GM12878 (cell line): ENCODE data around the gene SYNM. TPM values are rescaled to one million over a fixed set of nuclear protein-coding genes. Genes with fewer than 3 reads are reported as not detected.

Experiments
- ATAC-seq: fragments of 200-7000 bp; cut with Tn5 transposase; 3 replicates; pipeline ENCODE4 v1.9.1; 2020; ENCODE audit warnings: mild to moderate bottlenecking, moderate library complexity
- BruUV-seq: library from RNA; stranded (reverse); fragments of 400-500 nt; replicated peaks from 2 replicates; lab custom pipeline; 2021; lab: Mats Ljungman, UMichigan
- CTCF ChIA-PET: fragments of 300-600 bp; sonication (Branson Sonifier 250); formaldehyde crosslinking; extraction: SDS; loops from one replicate; lab custom pipeline; 2021; ENCODE audit warnings: inconsistent platforms; lab: Yijun Ruan, JAX
- POLR2A ChIA-PET: fragments of 350-600 bp; formaldehyde crosslinking; extraction: SDS; loops from one replicate; lab custom pipeline; 2021; ENCODE audit warnings: inconsistent platforms; lab: Charles Lee
- RAD21 ChIA-PET: fragments of 300-600 bp; sonication (Branson Sonifier 250); formaldehyde crosslinking; loops from one replicate; lab custom pipeline; 2023; ENCODE audit warnings: antibody characterized with exemption; ENCODE audit not compliant: unreplicated experiment; lab: Charles Lee
- SMC1A ChIA-PET: fragments of 300-600 bp; sonication (Branson Sonifier 250); formaldehyde crosslinking; loops from one replicate; lab custom pipeline; 2023; ENCODE audit not compliant: unreplicated experiment, uncharacterized antibody; lab: Charles Lee
- DNase-seq: peaks from one replicate; pipeline ENCODE4 v3.0.0-alpha.2; 2011; ENCODE audit warnings: low read depth, low spot score
- FAIRE-seq: peaks from 3 replicates; lab custom pipeline; 2011; peaks lifted over from hg19 to GRCh38; lab: Jason Lieb, UNC
- H2AFZ ChIP-seq: 2 replicates; pipeline ENCODE4 v1.6.0; 2011; ENCODE audit warnings: low read depth, low read length, control low read depth; ENCODE audit not compliant: control insufficient read depth
- H3K27ac ChIP-seq: 2 replicates; pipeline ENCODE4 v1.5.1; 2011; ENCODE audit warnings: control low read depth; ENCODE audit not compliant: control insufficient read depth, insufficient read depth
- H3K27me3 ChIP-seq, 2 experiments: replicated peaks in 1 of 2; 2 replicates each; pipeline versions ENCODE4 v1.6.0 to v1.6.1; 2011; ENCODE audit warnings: low read length in 1 of 2; ENCODE audit not compliant: control insufficient read depth in 2 of 2, insufficient read depth in 2 of 2
- H3K36me3 ChIP-seq, 2 experiments: 2 replicates each; pipeline ENCODE4 v1.5.1; 2011; ENCODE audit warnings: low read length in 1 of 2; ENCODE audit not compliant: control insufficient read depth in 2 of 2, insufficient read depth in 2 of 2
- H3K4me1 ChIP-seq: 2 replicates; pipeline ENCODE4 v1.6.1; 2011; ENCODE audit warnings: mild to moderate bottlenecking, low read length, moderate library complexity, mixed read lengths; ENCODE audit not compliant: control insufficient read depth, insufficient read depth
- H3K4me2 ChIP-seq: 2 replicates; pipeline ENCODE4 v1.6.0; 2011; ENCODE audit warnings: control low read depth; ENCODE audit not compliant: control insufficient read depth, insufficient read depth
- H3K4me3 ChIP-seq: fragments of 200-600 bp; sonication (generic); 2 replicates; pipeline ENCODE4 v1.5.1; 2016
- H3K79me2 ChIP-seq: 2 replicates; pipeline ENCODE4 v1.6.0; 2011; ENCODE audit warnings: low read length; ENCODE audit not compliant: control insufficient read depth, insufficient read depth
- H3K9ac ChIP-seq: 2 replicates; pipeline ENCODE4 v1.8.0; 2011; ENCODE audit warnings: low read length, control low read depth, mixed read lengths; ENCODE audit not compliant: control insufficient read depth, insufficient read depth
- H3K9me3 ChIP-seq: replicated peaks from 3 replicates; pipeline ENCODE4 v1.5.1; 2011; ENCODE audit warnings: mild to moderate bottlenecking, low read length; ENCODE audit not compliant: control insufficient read depth, insufficient read depth
- H4K20me1 ChIP-seq: 2 replicates; pipeline ENCODE4 v1.6.0; 2011; ENCODE audit not compliant: control insufficient read depth, insufficient read depth
- ATF7 ChIP-seq: fragments of 450-650 bp; IDR thresholded peaks from 2 replicates; pipeline ENCODE4 v1.6.1; 2016; ENCODE audit warnings: low read depth, mild to moderate bottlenecking
- DPF2 ChIP-seq: fragments of 450-650 bp; IDR thresholded peaks from 2 replicates; pipeline ENCODE4 v1.6.1; 2017; ENCODE audit warnings: mild to moderate bottlenecking
- ETV6 ChIP-seq, 2 experiments: fragments of 450-650 bp in 1 of 2; IDR thresholded peaks in 1 of 2; conservative IDR thresholded peaks in 1 of 2; 2 replicates each; pipeline ENCODE4 v1.6.1; 2014; ENCODE audit warnings: antibody characterized with exemption in 1 of 2, borderline replicate concordance in 1 of 2, low read depth in 1 of 2, mild to moderate bottlenecking in 1 of 2, moderate library complexity in 1 of 2
- IKZF1 ChIP-seq: fragments of 450-650 bp; conservative IDR thresholded peaks from 2 replicates; pipeline ENCODE4 v1.6.1; 2017; ENCODE audit warnings: antibody characterized with exemption, mild to moderate bottlenecking
- JUNB ChIP-seq: IDR thresholded peaks from 2 replicates; pipeline ENCODE4 v1.6.1; 2016; ENCODE audit warnings: antibody characterized with exemption, mild to moderate bottlenecking
- MEF2A ChIP-seq: IDR thresholded peaks from 2 replicates; pipeline ENCODE4 v1.6.1; 2011; ENCODE audit warnings: low read depth, mild to moderate bottlenecking, low read length, moderate library complexity; ENCODE audit not compliant: insufficient read depth
- NFIC ChIP-seq: IDR thresholded peaks from 2 replicates; pipeline ENCODE4 v1.6.1; 2012; ENCODE audit warnings: low read depth, mild to moderate bottlenecking, inconsistent platforms, low read length, moderate library complexity
- RUNX3 ChIP-seq: IDR thresholded peaks from 2 replicates; pipeline ENCODE4 v1.6.1; 2012; ENCODE audit warnings: low read length, inconsistent platforms
- WRNIP1 ChIP-seq: IDR thresholded peaks from 2 replicates; pipeline ENCODE4 v1.6.1; 2011; ENCODE audit warnings: low read depth, low read length, improper control_type of control experiment, borderline replicate concordance
- ZNF207 ChIP-seq: fragments of 450-650 bp; IDR thresholded peaks from 2 replicates; pipeline ENCODE4 v1.6.1; 2014; ENCODE audit warnings: antibody characterized with exemption, mild to moderate bottlenecking, borderline replicate concordance
- ZZZ3 ChIP-seq: IDR thresholded peaks from 2 replicates; pipeline ENCODE4 v1.6.1; 2011; ENCODE audit warnings: low read depth; ENCODE audit not compliant: control insufficient read depth, insufficient read length
- WGBS: methylation state at CpG from one replicate; pipeline ENCODE4 v1.1.6; 2016; ENCODE audit warnings: low lambda C conversion rate; ENCODE audit not compliant: insufficient replicate concordance, insufficient coverage; ENCODE audit errors: missing lambda C conversion rate; 5-methylcytosine and 5-hydroxymethylcytosine counted together
- in situ Hi-C: fragments of 300-500 bp; cut with MboI; formaldehyde crosslinking; loops from 9 replicates; pipeline ENCODE4 v1.14.3; 2018; ENCODE audit warnings: mixed read lengths
- intact Hi-C: fragments of 100-400 bp; cut with micrococcal nuclease; formaldehyde crosslinking; loops from one replicate; pipeline ENCODE4 v1.14.2; 2022; ENCODE audit not compliant: unreplicated experiment
- polyA plus RNA-seq, 11 experiments: library from polyadenylated mRNA; depleted of rRNA in 4 of 11; unstranded in 6 of 11; stranded (reverse) in 5 of 11; fragments of >200 nt; fragmentation: Nextera tagmentation in 4 of 11; fragmentation: Illumina TruSeq in 1 of 11; extraction: Ambion mirVana in 4 of 11; extraction: Trizol in 1 of 11; gene quantifications; 1 replicate in 1 of 11; 2 replicates in 10 of 11; pipeline versions ENCODE4 v1.2.1 to v1.2.3, GENCODE V29; 2011 to 2016; ENCODE audit warnings: inconsistent platforms in 2 of 11, missing spikeins in 2 of 11, low read depth in 1 of 11
- total RNA-seq, 4 experiments: library from RNA; depleted of rRNA in 3 of 4; stranded (reverse); fragments of >200 nt in 3 of 4; fragmentation: Illumina TruSeq in 1 of 4; extraction: Trizol in 1 of 4; gene quantifications; 2 replicates each; pipeline versions ENCODE4 v1.2.1 to v1.2.3, GENCODE V29; 2013 to 2021
- TF ChIP-seq, protein P1 (sequence below): IDR thresholded peaks from 2 replicates; pipeline ENCODE4 v1.6.1; 2012; ENCODE audit warnings: low read length, inconsistent platforms
- TF ChIP-seq, protein P2 (sequence below): fragments of 450-650 bp; formaldehyde crosslinking; IDR thresholded peaks from 2 replicates; pipeline ENCODE4 v1.4.0; 2022; ENCODE audit warnings: mild to moderate bottlenecking, moderate library complexity

SYNM gene
- total and polyA plus RNA-seq, 10 of the 15 experiments (the other 5 are each of a cell fraction or from before 2014, with no cell fraction given): 0.05 to 1.1 (median 0.89) TPM; not detected in 1

DNA sequence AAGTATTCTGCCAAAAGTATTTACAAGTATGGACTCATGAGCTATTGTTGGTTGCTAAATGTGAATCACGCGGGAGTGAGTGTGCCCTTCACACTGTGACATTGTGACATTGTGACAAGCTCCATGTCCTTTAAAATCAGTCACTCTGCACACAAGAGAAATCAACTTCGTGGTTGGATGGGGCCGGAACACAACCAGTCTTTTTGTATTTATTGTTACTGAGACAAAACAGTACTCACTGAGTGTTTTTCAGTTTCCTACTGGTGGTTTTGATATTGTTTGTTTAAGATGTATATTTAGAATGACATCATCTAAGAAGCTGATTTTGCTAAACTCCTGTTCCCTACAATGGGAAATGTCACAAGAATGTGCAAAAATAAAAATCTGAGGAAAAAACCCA, 30.3 kb downstream of the SYNM start:
- no peaks in the 10 kb centered on the region for H3K79me2 ChIP-seq
- 26% methylated on average over 4 of the region's 4 CpGs for WGBS
- RAD21 ChIA-PET: no interaction called here

More for the DNA sequence above, 30.3 kb downstream of the SYNM start:
- ChIA-PET SMC1A (interaction anchor here (0.9 to 1.3 kb wide), 2 partner anchors 33 to 35 kb away, joined by 5 to 6 read pairs; no protein-coding TSS in a partner anchor), CTCF (interaction anchor here (1.4 to 1.8 kb wide), 4 partner anchors 33 to 58 kb away, joined by 3 to 6 read pairs (median 4); no protein-coding TSS in a partner anchor)
- intact Hi-C loops (no loop called here), in situ Hi-C loops (no loop called here)
- H3K4me3 ChIP-seq: no peak overlapping the region
- no peaks in the 10 kb centered on the region; a peak in 1 of 4 replicates for H3K27me3 ChIP-seq
- H3K9me3 ChIP-seq: no peaks in the 10 kb centered on the region
- no peak overlapping the region for H3K27ac ChIP-seq
- H3K4me2 ChIP-seq: no peak overlapping the region
- no TSS peak for BruUV-seq
- H3K9ac ChIP-seq: no peak overlapping the region
- 0 out of 2 replicates have a peak, but pooled peaks cover 1% of the 10 kb centered on the region for H3K4me1 ChIP-seq
- no peaks in the 10 kb centered on the region for H4K20me1 ChIP-seq
- DNase-seq (peak; percentile 12), ATAC-seq (peak; percentile 91), FAIRE-seq (no peak)
- TF ChIP-seq RUNX3: peak; percentile 85
- TF ChIP-seq ATF7: peak; percentile 94
- TF ChIP-seq IKZF1: 0 out of 2 replicates have a peak, but pooled peaks have one; percentile 17
- 0 out of 4 replicates have a peak, but pooled peaks of 1 of the 2 experiments have one; percentile 12 for TF ChIP-seq ETV6 (conservative IDR thresholded peaks at IDR 0.05 in 1 of 2, IDR thresholded peaks at IDR 0.05 in 1 of 2; ENCODE audit: borderline replicate concordance in 1 of 2, low read depth in 1 of 2)
- no peak for TF ChIP-seq WRNIP1
- peak; percentile 52 for TF ChIP-seq MEF2A
- TF ChIP-seq, protein P1, sequence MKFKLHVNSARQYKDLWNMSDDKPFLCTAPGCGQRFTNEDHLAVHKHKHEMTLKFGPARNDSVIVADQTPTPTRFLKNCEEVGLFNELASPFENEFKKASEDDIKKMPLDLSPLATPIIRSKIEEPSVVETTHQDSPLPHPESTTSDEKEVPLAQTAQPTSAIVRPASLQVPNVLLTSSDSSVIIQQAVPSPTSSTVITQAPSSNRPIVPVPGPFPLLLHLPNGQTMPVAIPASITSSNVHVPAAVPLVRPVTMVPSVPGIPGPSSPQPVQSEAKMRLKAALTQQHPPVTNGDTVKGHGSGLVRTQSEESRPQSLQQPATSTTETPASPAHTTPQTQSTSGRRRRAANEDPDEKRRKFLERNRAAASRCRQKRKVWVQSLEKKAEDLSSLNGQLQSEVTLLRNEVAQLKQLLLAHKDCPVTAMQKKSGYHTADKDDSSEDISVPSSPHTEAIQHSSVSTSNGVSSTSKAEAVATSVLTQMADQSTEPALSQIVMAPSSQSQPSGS: peak; percentile 91
- TF ChIP-seq NFIC: peak; percentile 69; the same call in 1 of the 2 replicates
- TF ChIP-seq JUNB: peak; percentile 78
- 0 out of 2 replicates have a peak, but pooled peaks have one; percentile 17 for TF ChIP-seq DPF2
- TF ChIP-seq, protein P2, sequence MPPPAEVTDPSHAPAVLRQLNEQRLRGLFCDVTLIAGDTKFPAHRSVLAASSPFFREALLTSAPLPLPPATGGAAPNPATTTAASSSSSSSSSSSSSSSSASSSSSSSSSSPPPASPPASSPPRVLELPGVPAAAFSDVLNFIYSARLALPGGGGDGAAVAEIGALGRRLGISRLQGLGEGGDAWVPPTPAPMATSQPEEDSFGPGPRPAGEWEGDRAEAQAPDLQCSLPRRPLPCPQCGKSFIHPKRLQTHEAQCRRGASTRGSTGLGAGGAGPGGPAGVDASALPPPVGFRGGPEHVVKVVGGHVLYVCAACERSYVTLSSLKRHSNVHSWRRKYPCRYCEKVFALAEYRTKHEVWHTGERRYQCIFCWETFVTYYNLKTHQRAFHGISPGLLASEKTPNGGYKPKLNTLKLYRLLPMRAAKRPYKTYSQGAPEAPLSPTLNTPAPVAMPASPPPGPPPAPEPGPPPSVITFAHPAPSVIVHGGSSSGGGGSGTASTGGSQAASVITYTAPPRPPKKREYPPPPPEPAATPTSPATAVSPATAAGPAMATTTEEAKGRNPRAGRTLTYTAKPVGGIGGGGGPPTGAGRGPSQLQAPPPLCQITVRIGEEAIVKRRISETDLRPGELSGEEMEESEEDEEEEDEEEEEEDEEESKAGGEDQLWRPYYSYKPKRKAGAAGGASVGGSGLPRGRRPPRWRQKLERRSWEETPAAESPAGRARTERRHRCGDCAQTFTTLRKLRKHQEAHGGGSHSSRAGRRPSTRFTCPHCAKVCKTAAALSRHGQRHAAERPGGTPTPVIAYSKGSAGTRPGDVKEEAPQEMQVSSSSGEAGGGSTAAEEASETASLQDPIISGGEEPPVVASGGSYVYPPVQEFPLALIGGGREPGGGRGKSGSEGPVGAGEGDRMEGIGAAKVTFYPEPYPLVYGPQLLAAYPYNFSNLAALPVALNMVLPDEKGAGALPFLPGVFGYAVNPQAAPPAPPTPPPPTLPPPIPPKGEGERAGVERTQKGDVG (CRISPR knock-in tag): no peak
- no peak for TF ChIP-seq ZNF207
- TF ChIP-seq ZZZ3: no peak
- TF ChIP-seq, all 136 proteins: peak for 9
- POLR2A ChIA-PET: no interaction called here
- Histone ChIP-seq H3K36me3 (no peaks in the 10 kb centered on the region), H2AFZ (no peak overlapping the region)
